Measurements from ENCODE around the gene SCN7A.

The SCN7A gene

DNA sequence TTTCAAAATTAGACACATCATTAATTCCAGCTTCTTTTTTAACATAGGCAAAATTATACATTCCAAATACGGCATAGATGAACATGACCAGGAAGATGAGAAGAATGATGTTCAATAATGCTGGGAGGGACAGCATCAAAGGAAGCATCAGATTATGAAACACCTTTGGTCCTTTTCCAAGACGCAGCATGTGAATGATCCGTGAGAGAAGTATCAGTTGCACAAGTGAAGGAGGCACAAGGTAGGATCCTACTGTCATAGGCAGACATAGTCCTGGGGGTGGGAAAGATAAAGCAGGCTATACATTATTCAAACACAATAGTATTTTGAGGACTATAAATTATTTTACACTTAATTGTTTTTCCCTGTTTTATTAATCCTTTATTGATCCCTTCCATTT lies 87.7 kb downstream of the SCN7A start:
- no peak overlapping the region for H2BK12ac ChIP-seq (ENCODE audit: low read length)
- no peak overlapping the region for H4K8ac ChIP-seq (ENCODE audit: low read depth, low read length)
- no peak overlapping the region for H3K27ac ChIP-seq (replicated peaks; ENCODE audit: low read length)
- no CpG with 5 or more reads among the region's 3 CpGs for whole genome bisulfite sequencing, 2 donors (ENCODE audit: extremely low coverage in 2 of 2, insufficient read length in 2 of 2, insufficient replicate concordance in 1 of 2)
- H3K4me2 ChIP-seq (ENCODE audit: insufficient read depth, low read length, poor library complexity, severe bottlenecking): no peak overlapping the region
- H3K9me3 ChIP-seq (replicated peaks in 1 of 2; ENCODE audit: control insufficient read depth in 2 of 2, insufficient read depth in 1 of 2, low read depth in 1 of 2, low read length in 2 of 2): no peaks in the 10 kb centered on the region
- no peak overlapping the region for H2BK15ac ChIP-seq (ENCODE audit: low read length)
- DNase-seq (ENCODE audit: low spot score): no peak
- H3K23ac ChIP-seq (ENCODE audit: low read depth, low read length, poor library complexity): no peak overlapping the region
- no peak overlapping the region for H3K14ac ChIP-seq (ENCODE audit: low read length)
- H2BK5ac ChIP-seq (ENCODE audit: low read length): no peak overlapping the region
- no peaks in the 10 kb centered on the region for H3K79me1 ChIP-seq (ENCODE audit: low read depth, low read length)
- H2BK120ac ChIP-seq (ENCODE audit: low read depth, low read length): no peak overlapping the region
- no peak overlapping the region for H3K4ac ChIP-seq (ENCODE audit: low read length)
- H2AK5ac ChIP-seq (ENCODE audit: low read depth, low read length): no peak overlapping the region
- H3K9ac ChIP-seq (ENCODE audit: low read depth, low read length, poor library complexity): no peak overlapping the region
- H3K27me3 ChIP-seq (ENCODE audit: control insufficient read depth in 3 of 3, insufficient read depth in 3 of 3, low read depth in 1 of 3, low read length in 3 of 3): no peaks in the 10 kb centered on the region
- H3K18ac ChIP-seq (ENCODE audit: low read length): no peak overlapping the region
- H2AFZ ChIP-seq (ENCODE audit: low read length): no peak overlapping the region
- no peak overlapping the region for H3K4me3 ChIP-seq (ENCODE audit: low read length in 2 of 2)
- no peak overlapping the region for H4K91ac ChIP-seq (ENCODE audit: low read depth, low read length, poor library complexity)
- H3K36me3 ChIP-seq (replicated peaks in 1 of 2; ENCODE audit: control insufficient read depth in 2 of 2, insufficient read depth in 2 of 2, low read length in 2 of 2): no peaks in the 10 kb centered on the region
- H3K4me1 ChIP-seq (ENCODE audit: control insufficient read depth in 2 of 2, insufficient read depth in 1 of 2, low read depth in 1 of 2, low read length in 2 of 2): no peaks in the 10 kb centered on the region

GRCh38 chr2:166405569-166405926 lies 88.5 kb downstream of the SCN7A start:
- Histone ChIP-seq H4K8ac (ENCODE audit: low read depth, low read length) (no peak overlapping the region), H3K79me1 (ENCODE audit: low read depth, low read length) (no peaks in the 10 kb centered on the region), H3K9ac (ENCODE audit: low read depth, low read length, poor library complexity) (no peak overlapping the region), H3K9me3 (replicated peaks in 1 of 2; ENCODE audit: control insufficient read depth in 2 of 2, insufficient read depth in 1 of 2, low read depth in 1 of 2, low read length in 2 of 2) (no peaks in the 10 kb centered on the region), H2BK12ac (ENCODE audit: low read length) (no peak overlapping the region), H3K4ac (ENCODE audit: low read length) (no peak overlapping the region), H3K18ac (ENCODE audit: low read length) (no peak overlapping the region), H3K4me3 (ENCODE audit: low read length in 2 of 2) (no peak overlapping the region), H3K27me3 (ENCODE audit: control insufficient read depth in 3 of 3, insufficient read depth in 3 of 3, low read depth in 1 of 3, low read length in 3 of 3) (no peaks in the 10 kb centered on the region), H3K23ac (ENCODE audit: low read depth, low read length, poor library complexity) (no peak overlapping the region), H4K91ac (ENCODE audit: low read depth, low read length, poor library complexity) (no peak overlapping the region), H2AK5ac (ENCODE audit: low read depth, low read length) (no peak overlapping the region), H3K4me1 (ENCODE audit: control insufficient read depth in 2 of 2, insufficient read depth in 1 of 2, low read depth in 1 of 2, low read length in 2 of 2) (no peaks in the 10 kb centered on the region), H2AFZ (ENCODE audit: low read length) (no peak overlapping the region), H2BK15ac (ENCODE audit: low read length) (no peak overlapping the region), H3K14ac (ENCODE audit: low read length) (no peak overlapping the region), H3K36me3 (replicated peaks in 1 of 2; ENCODE audit: control insufficient read depth in 2 of 2, insufficient read depth in 2 of 2, low read length in 2 of 2) (no peaks in the 10 kb centered on the region), H2BK120ac (ENCODE audit: low read depth, low read length) (no peak overlapping the region), H3K27ac (replicated peaks; ENCODE audit: low read length) (no peak overlapping the region), H3K4me2 (ENCODE audit: insufficient read depth, low read length, poor library complexity, severe bottlenecking) (no peak overlapping the region), H2BK5ac (ENCODE audit: low read length) (no peak overlapping the region)
- WGBS, 2 donors (ENCODE audit: extremely low coverage in 2 of 2, insufficient read length in 2 of 2, insufficient replicate concordance in 1 of 2): no CpG with 5 or more reads among the region's 6 CpGs
- no peak for DNase-seq (ENCODE audit: low spot score)

- DNase-seq (ENCODE audit: low spot score): no peak
- no peak overlapping the region for H2AFZ ChIP-seq (ENCODE audit: low read length)
- H3K27ac ChIP-seq (replicated peaks; ENCODE audit: low read length): no peak overlapping the region
- no peak overlapping the region for H2BK12ac ChIP-seq (ENCODE audit: low read length)
- H3K4me3 ChIP-seq (ENCODE audit: low read length in 2 of 2): no peak overlapping the region
- no peaks in the 10 kb centered on the region for H3K9me3 ChIP-seq (replicated peaks in 1 of 2; ENCODE audit: control insufficient read depth in 2 of 2, insufficient read depth in 1 of 2, low read depth in 1 of 2, low read length in 2 of 2)
- H3K4me2 ChIP-seq (ENCODE audit: insufficient read depth, low read length, poor library complexity, severe bottlenecking): no peak overlapping the region
- H2AK5ac ChIP-seq (ENCODE audit: low read depth, low read length): no peak overlapping the region
- H4K8ac ChIP-seq (ENCODE audit: low read depth, low read length): no peak overlapping the region
- no peaks in the 10 kb centered on the region for H3K4me1 ChIP-seq (ENCODE audit: control insufficient read depth in 2 of 2, insufficient read depth in 1 of 2, low read depth in 1 of 2, low read length in 2 of 2)
- H3K18ac ChIP-seq (ENCODE audit: low read length): no peak overlapping the region
- H2BK15ac ChIP-seq (ENCODE audit: low read length): no peak overlapping the region
- H3K14ac ChIP-seq (ENCODE audit: low read length): no peak overlapping the region
- WGBS, 2 donors (ENCODE audit: extremely low coverage in 2 of 2, insufficient read length in 2 of 2, insufficient replicate concordance in 1 of 2): no CpG with 5 or more reads among the region's 2 CpGs
- no peaks in the 10 kb centered on the region for H3K27me3 ChIP-seq (ENCODE audit: control insufficient read depth in 3 of 3, insufficient read depth in 3 of 3, low read depth in 1 of 3, low read length in 3 of 3)
- no peak overlapping the region for H2BK5ac ChIP-seq (ENCODE audit: low read length)
- H4K91ac ChIP-seq (ENCODE audit: low read depth, low read length, poor library complexity): no peak overlapping the region
- no peak overlapping the region for H3K4ac ChIP-seq (ENCODE audit: low read length)
- no peaks in the 10 kb centered on the region for H3K36me3 ChIP-seq (replicated peaks in 1 of 2; ENCODE audit: control insufficient read depth in 2 of 2, insufficient read depth in 2 of 2, low read length in 2 of 2)
- no peak overlapping the region for H3K9ac ChIP-seq (ENCODE audit: low read depth, low read length, poor library complexity)
- H2BK120ac ChIP-seq (ENCODE audit: low read depth, low read length): no peak overlapping the region
- H3K23ac ChIP-seq (ENCODE audit: low read depth, low read length, poor library complexity): no peak overlapping the region
- H3K79me1 ChIP-seq (ENCODE audit: low read depth, low read length): no peaks in the 10 kb centered on the region
These were observed 89.0 kb downstream of the SCN7A start for GRCh38 chr2:166404831-166405568.

DNA sequence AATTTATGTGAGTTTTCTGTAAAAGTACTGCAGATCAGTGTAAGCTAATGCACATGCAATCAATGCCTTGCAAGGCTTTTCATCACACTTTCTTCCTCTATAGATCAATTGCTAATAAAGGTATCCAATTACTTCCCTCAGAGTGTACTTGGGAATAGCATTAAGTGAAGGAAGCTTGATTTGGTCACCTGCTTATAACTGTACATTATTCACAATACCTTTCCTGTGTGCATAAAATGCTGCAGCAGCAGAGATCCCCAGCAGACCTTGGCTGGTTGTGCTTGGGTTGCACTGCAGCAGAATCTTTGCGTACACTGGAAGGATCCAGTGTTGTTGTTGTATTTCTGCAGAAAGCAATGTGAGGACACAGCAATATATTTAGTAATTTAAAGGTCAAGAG lies 99.8 kb downstream of the SCN7A start:
- WGBS, 2 donors (ENCODE audit: extremely low coverage in 2 of 2, insufficient read length in 2 of 2, insufficient replicate concordance in 1 of 2): no CpG with 5 or more reads among the region's 1 CpG
- Histone ChIP-seq H2BK15ac (ENCODE audit: low read length) (no peak overlapping the region), H3K27me3 (ENCODE audit: control insufficient read depth in 3 of 3, insufficient read depth in 3 of 3, low read depth in 1 of 3, low read length in 3 of 3) (no peaks in the 10 kb centered on the region), H3K4ac (ENCODE audit: low read length) (no peak overlapping the region), H4K8ac (ENCODE audit: low read depth, low read length) (no peak overlapping the region), H4K91ac (ENCODE audit: low read depth, low read length, poor library complexity) (no peak overlapping the region), H3K4me2 (ENCODE audit: insufficient read depth, low read length, poor library complexity, severe bottlenecking) (no peak overlapping the region), H3K9me3 (replicated peaks in 1 of 2; ENCODE audit: control insufficient read depth in 2 of 2, insufficient read depth in 1 of 2, low read depth in 1 of 2, low read length in 2 of 2) (no peaks in the 10 kb centered on the region), H3K18ac (ENCODE audit: low read length) (no peak overlapping the region), H2AFZ (ENCODE audit: low read length) (no peak overlapping the region), H2AK5ac (ENCODE audit: low read depth, low read length) (no peak overlapping the region), H3K4me3 (ENCODE audit: low read length in 2 of 2) (no peak overlapping the region), H3K23ac (ENCODE audit: low read depth, low read length, poor library complexity) (no peak overlapping the region), H2BK12ac (ENCODE audit: low read length) (no peak overlapping the region), H2BK5ac (ENCODE audit: low read length) (no peak overlapping the region), H3K14ac (ENCODE audit: low read length) (no peak overlapping the region), H3K36me3 (replicated peaks in 1 of 2; ENCODE audit: control insufficient read depth in 2 of 2, insufficient read depth in 2 of 2, low read length in 2 of 2) (no peaks in the 10 kb centered on the region), H3K27ac (replicated peaks; ENCODE audit: low read length) (no peak overlapping the region), H3K9ac (ENCODE audit: low read depth, low read length, poor library complexity) (no peak overlapping the region), H3K79me1 (ENCODE audit: low read depth, low read length) (no peaks in the 10 kb centered on the region), H2BK120ac (ENCODE audit: low read depth, low read length) (no peak overlapping the region), H3K4me1 (ENCODE audit: control insufficient read depth in 2 of 2, insufficient read depth in 1 of 2, low read depth in 1 of 2, low read length in 2 of 2) (no peaks in the 10 kb centered on the region)
- no peak for DNase-seq (ENCODE audit: low spot score)
